HG03378 (cell line): ENCODE data around the gene TIE1.

Source experiments
- ATAC-seq: cut with Tn5 transposase; IDR thresholded peaks from one replicate; pipeline ENCODE4 v1.9.1; 2021; ENCODE audit warnings: mild to moderate bottlenecking, moderate library complexity; ENCODE audit not compliant: unreplicated experiment

The TIE1 gene

GRCh38 chr1:43292679-43293078 lies 8.1 kb upstream of the TIE1 start:
- ATAC-seq = no peak

GRCh38 chr1:43293176-43293575 lies 7.6 kb upstream of the TIE1 start:
- ATAC-seq = no peak

GRCh38 chr1:43293896-43294760 lies 6.7 kb upstream of the TIE1 start:
- ATAC-seq = no peak

- no peak for ATAC-seq
Observed at GRCh38 chr1:43294761-43295160, 6.0 kb upstream of the TIE1 start.

GRCh38 chr1:43296207-43296606 lies 4.6 kb upstream of the TIE1 start:
- no peak for ATAC-seq

- ATAC-seq = no peak
Observed at GRCh38 chr1:43298055-43298454, 2.7 kb upstream of the TIE1 start.

- no peak for ATAC-seq
Observed at GRCh38 chr1:43299101-43299500, 1.7 kb upstream of the TIE1 start.

GRCh38 chr1:43302201-43302600 lies 1.4 kb downstream of the TIE1 start:
- ATAC-seq = no peak

- no peak for ATAC-seq
Observed at GRCh38 chr1:43302721-43303470, 2.1 kb downstream of the TIE1 start.

GRCh38 chr1:43303471-43304313 lies 2.9 kb downstream of the TIE1 start:
- no peak for ATAC-seq

GRCh38 chr1:43304314-43304681 lies 3.5 kb downstream of the TIE1 start:
- ATAC-seq = no peak

- ATAC-seq = no peak
Observed at GRCh38 chr1:43304771-43305300, 4.1 kb downstream of the TIE1 start.

- no peak for ATAC-seq
Observed at GRCh38 chr1:43305461-43305860, 4.7 kb downstream of the TIE1 start.

- ATAC-seq = no peak
Observed at GRCh38 chr1:43305926-43306687, 5.3 kb downstream of the TIE1 start.

- ATAC-seq = no peak
Observed at GRCh38 chr1:43306688-43307457, 6.1 kb downstream of the TIE1 start.

GRCh38 chr1:43307458-43308158 lies 6.8 kb downstream of the TIE1 start:
- no peak for ATAC-seq

- no peak for ATAC-seq
Observed at GRCh38 chr1:43308635-43309404, 8.0 kb downstream of the TIE1 start.

- no peak for ATAC-seq
Observed at GRCh38 chr1:43309405-43310025, 8.7 kb downstream of the TIE1 start.
